Measurements from ENCODE around the gene MUC7. TPM values are rescaled to one million over a fixed set of nuclear protein-coding genes. Genes with fewer than 3 reads are reported as not detected.

MUC7 gene
- total RNA-seq, 1 donor from 2014 or later = not detected

Other genes with a start within 250 kb of the MUC7 start
- not detected in 2 replicates for gene FDCSP, start 246.1 kb upstream of the MUC7 start, total RNA-seq
- gene CSN3, start 229.6 kb upstream of the MUC7 start, total RNA-seq = not detected in 2 replicates
- gene CABS1, start 137.2 kb upstream of the MUC7 start, total RNA-seq = not detected in 2 replicates
- not detected in 2 replicates for gene SMR3A, start 111.4 kb upstream of the MUC7 start, total RNA-seq
- gene SMR3B, start 89.1 kb upstream of the MUC7 start, total RNA-seq = not detected in 2 replicates
- not detected in 2 replicates for gene OPRPN, start 74.3 kb upstream of the MUC7 start, total RNA-seq
- not detected in 2 replicates for gene AMTN, start 46.4 kb downstream of the MUC7 start, total RNA-seq
- gene AMBN, start 120.1 kb downstream of the MUC7 start, total RNA-seq = not detected in 2 replicates
- gene ENAM, start 156.5 kb downstream of the MUC7 start, total RNA-seq = 3.3 TPM in 2 replicates
- gene JCHAIN, start 194.3 kb downstream of the MUC7 start, total RNA-seq = 0.30 TPM in 1 of 2 replicates, not detected in the other
- gene UTP3, start 216.3 kb downstream of the MUC7 start, total RNA-seq = 15.1 and 47.4 TPM in 2 replicates
- gene RUFY3, start 249.8 kb downstream of the MUC7 start, total RNA-seq = 37.9 and 74.9 TPM in 2 replicates